Measurements from ENCODE around the gene LIMK2. TPM values are rescaled to one million over a fixed set of nuclear protein-coding genes. Genes with fewer than 3 reads are reported as not detected.

The LIMK2 gene
- total RNA-seq, 2 experiments from 2014 or later = 48.6 to 54.5 TPM

GRCh38 chr22:31281733-31282132 lies 69.6 kb downstream of the LIMK2 start:
- Mint-ChIP-seq H3K36me3 (ENCODE audit: low read depth) (peaks cover 89% of the 10 kb centered on the region), H3K27me3 (no peaks in the 10 kb centered on the region), H3K4me3 (no peak overlapping the region), H3K27ac (peak overlapping the region; percentile 99), H3K4me1 (peaks cover 87% of the 10 kb centered on the region), H3K9me3 (no peaks in the 10 kb centered on the region)
- CTCF ChIA-PET = interaction anchor here (0.9 to 2.6 kb wide), 3 partner anchors 9 to 11 kb away, joined by 3 to 13 read pairs (median 5); no protein-coding TSS in a partner anchor
- POLR2A ChIA-PET = no interaction called here
- DNase-seq = no peak

GRCh38 chr22:31282748-31283468 lies 70.8 kb downstream of the LIMK2 start:
- H3K27ac Mint-ChIP-seq = peak overlapping the region; percentile 99
- POLR2A ChIA-PET = interaction anchor here (0.6 kb wide), 1 partner anchor 201 kb away, joined by 3 read pairs; no protein-coding TSS in a partner anchor
- H3K36me3 Mint-ChIP-seq (ENCODE audit: low read depth) = peaks cover 89% of the 10 kb centered on the region
- no peaks in the 10 kb centered on the region for H3K9me3 Mint-ChIP-seq
- H3K4me1 Mint-ChIP-seq = peaks cover 87% of the 10 kb centered on the region
- no peaks in the 10 kb centered on the region for H3K27me3 Mint-ChIP-seq
- no peak for DNase-seq
- CTCF ChIA-PET = interaction anchor here (0.6 to 2.6 kb wide), 2 partner anchors 10 to 27 kb away, joined by 3 to 13 read pairs; no protein-coding TSS in a partner anchor
- H3K4me3 Mint-ChIP-seq = no peak overlapping the region

GRCh38 chr22:31284281-31285155 lies 72.4 kb downstream of the LIMK2 start:
- H3K27me3 Mint-ChIP-seq = no peaks in the 10 kb centered on the region
- ChIA-PET POLR2A (no interaction called here), CTCF (interaction anchor here (0.7 to 1.9 kb wide), 4 partner anchors 10 to 177 kb away, joined by 3 to 6 read pairs (median 3); partner anchors contain the start of gene SELENOM)
- H3K27ac Mint-ChIP-seq = peak overlapping the region; percentile 99
- no peaks in the 10 kb centered on the region for H3K9me3 Mint-ChIP-seq
- H3K36me3 Mint-ChIP-seq (ENCODE audit: low read depth) = peaks cover 90% of the 10 kb centered on the region
- peaks cover 87% of the 10 kb centered on the region for H3K4me1 Mint-ChIP-seq
- no peak for DNase-seq
- peak overlapping the region; percentile 99 for H3K4me3 Mint-ChIP-seq

GRCh38 chr22:31286360-31287255 lies 74.5 kb downstream of the LIMK2 start:
- DNase-seq = peak; percentile 79
- Mint-ChIP-seq H3K9me3 (no peaks in the 10 kb centered on the region), H3K4me3 (peak overlapping the region; percentile 99), H3K36me3 (ENCODE audit: low read depth) (peaks cover 83% of the 10 kb centered on the region), H3K27me3 (no peaks in the 10 kb centered on the region), H3K4me1 (peaks cover 74% of the 10 kb centered on the region), H3K27ac (peak overlapping the region; percentile 99)
- CTCF ChIA-PET = interaction anchor here (1.2 kb wide), 1 partner anchor 11 kb away, joined by 3 read pairs; no protein-coding TSS in a partner anchor
- POLR2A ChIA-PET = interaction anchor here (0.9 kb wide), 1 partner anchor 9 kb away, joined by 4 read pairs; no protein-coding TSS in a partner anchor

GRCh38 chr22:31287818-31288495 lies 75.9 kb downstream of the LIMK2 start:
- peaks cover 76% of the 10 kb centered on the region for H3K36me3 Mint-ChIP-seq (ENCODE audit: low read depth)
- ChIA-PET POLR2A (no interaction called here), CTCF (interaction anchor here (1.6 kb wide), 2 partner anchors 15 to 17 kb away, joined by 4 read pairs; no protein-coding TSS in a partner anchor)
- H3K9me3 Mint-ChIP-seq = no peaks in the 10 kb centered on the region
- H3K4me3 Mint-ChIP-seq = peak overlapping the region; percentile 99
- H3K27me3 Mint-ChIP-seq = no peaks in the 10 kb centered on the region
- peak overlapping the region; percentile 99 for H3K27ac Mint-ChIP-seq
- DNase-seq = no peak
- peaks cover 74% of the 10 kb centered on the region for H3K4me1 Mint-ChIP-seq

- H3K4me3 Mint-ChIP-seq = peak overlapping the region; percentile 99
- H3K27ac Mint-ChIP-seq = peak overlapping the region; percentile 99
- H3K27me3 Mint-ChIP-seq = no peaks in the 10 kb centered on the region
- H3K9me3 Mint-ChIP-seq = no peaks in the 10 kb centered on the region
- DNase-seq = no peak
- peaks cover 73% of the 10 kb centered on the region for H3K4me1 Mint-ChIP-seq
- ChIA-PET CTCF (interaction anchor here (1.6 to 2.4 kb wide), 3 partner anchors 11 to 16 kb away, joined by 4 to 7 read pairs (median 4); no protein-coding TSS in a partner anchor), POLR2A (interaction anchor here (0.9 kb wide), 1 partner anchor 56 kb away, joined by 4 read pairs; no protein-coding TSS in a partner anchor)
- H3K36me3 Mint-ChIP-seq (ENCODE audit: low read depth) = peaks cover 69% of the 10 kb centered on the region
These were observed 76.6 kb downstream of the LIMK2 start for GRCh38 chr22:31288496-31289240.

GRCh38 chr22:31289344-31289743 lies 77.2 kb downstream of the LIMK2 start:
- Mint-ChIP-seq H3K4me3 (peak overlapping the region; percentile 99), H3K9me3 (no peaks in the 10 kb centered on the region), H3K27ac (peak overlapping the region; percentile 99), H3K36me3 (ENCODE audit: low read depth) (peaks cover 65% of the 10 kb centered on the region), H3K4me1 (peaks cover 72% of the 10 kb centered on the region), H3K27me3 (no peaks in the 10 kb centered on the region)
- no peak for DNase-seq
- ChIA-PET CTCF (interaction anchor here (0.6 to 2.4 kb wide), 5 partner anchors 12 to 178 kb away, joined by 3 to 7 read pairs (median 4); no protein-coding TSS in a partner anchor), POLR2A (interaction anchor here (0.9 kb wide), 1 partner anchor 56 kb away, joined by 4 read pairs; no protein-coding TSS in a partner anchor)

DNA sequence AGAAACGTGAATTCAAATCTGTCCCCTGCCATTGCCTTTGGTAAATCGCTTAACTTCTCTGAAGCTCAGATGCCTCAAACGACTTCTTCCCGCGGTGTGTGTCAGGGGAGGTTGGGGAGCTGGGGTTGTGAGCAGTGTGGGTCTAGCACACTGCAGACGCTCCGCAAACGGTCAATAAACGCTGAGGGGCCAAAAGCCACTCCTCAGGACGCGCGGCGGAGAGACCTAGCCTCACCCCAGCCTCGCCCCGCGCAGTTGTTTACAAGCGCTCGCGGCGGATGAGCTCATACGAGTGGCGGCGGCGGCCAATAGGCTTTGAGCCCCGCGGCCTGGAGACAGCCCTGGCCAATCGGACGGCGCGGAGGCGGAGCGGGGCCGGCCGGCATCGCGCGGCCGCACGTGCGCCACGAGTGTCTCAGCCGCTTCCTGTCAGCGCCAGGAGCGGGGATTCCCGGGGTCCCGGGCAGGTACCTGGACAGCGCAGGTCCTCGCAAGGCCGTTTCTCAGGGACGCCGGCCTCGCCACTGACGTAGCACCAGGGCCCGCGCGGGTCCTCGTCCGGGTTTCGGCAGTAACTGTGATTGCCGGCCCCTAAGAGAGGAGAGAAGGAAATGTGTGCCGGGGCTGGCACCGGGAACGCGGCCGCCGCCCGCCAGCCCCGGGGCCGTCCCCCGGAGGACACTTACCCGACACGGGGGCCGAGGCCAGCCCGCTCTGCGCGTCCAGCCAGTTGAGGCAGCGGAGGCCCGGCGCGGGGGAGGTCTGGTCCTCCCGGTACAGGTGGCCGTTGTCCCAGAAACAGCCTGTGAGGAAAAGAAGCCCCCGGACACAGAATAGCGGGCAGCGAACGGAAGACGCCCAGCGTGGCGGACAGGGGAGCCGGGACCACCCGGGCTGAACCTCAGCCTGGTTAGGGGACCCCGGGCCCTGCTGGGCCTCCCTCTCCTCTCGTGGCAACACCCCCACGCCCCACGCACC lies 78.7 kb downstream of the LIMK2 start:
- H3K36me3 Mint-ChIP-seq (ENCODE audit: low read depth) = peaks cover 54% of the 10 kb centered on the region
- peak overlapping the region; percentile 99 for H3K27ac Mint-ChIP-seq
- ChIA-PET CTCF (interaction anchor here (0.6 to 2.4 kb wide), 13 partner anchors 8 to 205 kb away, joined by 3 to 8 read pairs (median 3); no protein-coding TSS in a partner anchor), POLR2A (interaction anchor here (0.6 kb wide), 2 partner anchors 16 to 55 kb away, joined by 3 to 7 read pairs; partner anchors contain the start of gene PATZ1)
- peaks cover 66% of the 10 kb centered on the region for H3K4me1 Mint-ChIP-seq
- H3K4me3 Mint-ChIP-seq = peak overlapping the region; percentile 99
- no peaks in the 10 kb centered on the region for H3K27me3 Mint-ChIP-seq
- DNase-seq = peak; percentile 95
- no peaks in the 10 kb centered on the region for H3K9me3 Mint-ChIP-seq

DNA sequence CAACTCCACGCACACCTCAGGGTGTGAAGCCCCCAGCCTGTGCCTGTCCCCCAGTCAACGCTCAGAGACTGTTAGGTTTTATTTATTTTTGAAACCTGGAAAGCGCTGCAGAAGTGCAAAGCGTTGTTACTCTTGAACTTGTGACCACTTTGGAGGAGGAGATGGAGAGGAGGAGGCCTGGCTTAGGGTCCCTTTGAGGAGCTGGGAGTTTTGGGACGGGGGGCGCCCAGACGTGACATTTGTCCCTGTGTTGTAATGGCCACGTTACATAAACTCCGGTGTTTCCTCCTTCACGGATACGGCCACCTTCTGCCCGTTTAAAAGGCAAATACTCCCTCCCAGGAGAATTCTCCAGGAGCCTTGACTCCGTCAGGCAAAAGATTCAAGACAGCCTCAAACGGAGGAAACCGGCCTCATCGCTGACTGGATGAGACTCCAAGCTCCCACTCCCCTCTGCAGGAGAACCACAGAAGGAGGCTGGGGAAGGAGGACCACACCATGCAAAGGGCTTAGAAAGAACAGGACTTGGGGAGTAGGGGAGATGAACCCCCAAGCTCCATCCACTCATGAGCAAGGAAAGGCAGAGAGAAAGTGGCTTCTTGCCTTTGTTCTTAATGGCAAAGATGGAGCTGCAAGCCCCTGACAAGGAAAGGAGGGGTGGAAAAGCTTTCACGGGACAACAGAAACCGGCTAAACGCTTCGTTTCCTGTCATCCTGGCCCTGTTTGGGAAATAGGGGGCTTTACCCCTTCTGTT lies 79.6 kb downstream of the LIMK2 start:
- H3K36me3 Mint-ChIP-seq (ENCODE audit: low read depth) = peaks cover 47% of the 10 kb centered on the region
- DNase-seq = peak; percentile 24
- POLR2A ChIA-PET = interaction anchor here (0.6 to 1.4 kb wide), 2 partner anchors 15 to 55 kb away, joined by 4 to 9 read pairs; partner anchors contain the start of gene PATZ1
- CTCF ChIA-PET = interaction anchor here (0.6 to 2.2 kb wide), 10 partner anchors 12 to 121 kb away, joined by 3 to 9 read pairs (median 6); no protein-coding TSS in a partner anchor
- H3K27me3 Mint-ChIP-seq = no peaks in the 10 kb centered on the region
- peak overlapping the region; percentile 99 for H3K27ac Mint-ChIP-seq
- H3K9me3 Mint-ChIP-seq = no peaks in the 10 kb centered on the region
- H3K4me1 Mint-ChIP-seq = peaks cover 66% of the 10 kb centered on the region
- H3K4me3 Mint-ChIP-seq = peak overlapping the region; percentile 99
